RWPE2 (cell line): Measurements from ENCODE around the gene TP53TG5.

Source experiments
- ATAC-seq: fragments of 200-7000 bp; cut with Tn5 transposase; 3 replicates; pipeline ENCODE4 v1.9.1; 2021; ENCODE audit warnings: low read depth
- DNase-seq: peaks from one replicate; pipeline ENCODE4 v3.0.0-alpha.2; 2020; ENCODE audit warnings: low spot score
- H3K27ac ChIP-seq: fragments of 450-650 bp; 2 replicates; pipeline ENCODE4 v1.5.1; 2017; ENCODE audit warnings: mild to moderate bottlenecking; ENCODE audit not compliant: poor library complexity, severe bottlenecking
- H3K27me3 ChIP-seq: fragments of 250-450 bp; sonication (Bioruptor Pico); 2 replicates; pipeline ENCODE4 v1.5.1; 2021; ENCODE audit warnings: mild to moderate bottlenecking, moderate library complexity; ENCODE audit not compliant: insufficient read depth, poor library complexity, severe bottlenecking
- H3K36me3 ChIP-seq: fragments of 250-450 bp; sonication (Bioruptor Pico); 2 replicates; pipeline ENCODE4 v1.5.1; 2020; ENCODE audit warnings: low read depth, mild to moderate bottlenecking, moderate library complexity
- H3K4me1 ChIP-seq: fragments of 250-450 bp; sonication (Bioruptor Pico); 2 replicates; pipeline ENCODE4 v1.5.1; 2021; ENCODE audit warnings: mild to moderate bottlenecking, moderate library complexity; ENCODE audit not compliant: insufficient read depth, poor library complexity, severe bottlenecking
- H3K4me3 ChIP-seq: fragments of 250-450 bp; sonication (Bioruptor Pico); 2 replicates; pipeline ENCODE4 v1.5.1; 2021; ENCODE audit warnings: mild to moderate bottlenecking, moderate library complexity; ENCODE audit not compliant: severe bottlenecking
- H3K9me3 ChIP-seq: fragments of 250-450 bp; sonication (Bioruptor Pico); 2 replicates; pipeline ENCODE4 v1.5.1; 2021; ENCODE audit warnings: mild to moderate bottlenecking, moderate library complexity; ENCODE audit not compliant: severe bottlenecking
- CTCF ChIP-seq: fragments of 450-650 bp; IDR thresholded peaks from one replicate; pipeline ENCODE4 v1.5.1; 2017; ENCODE audit warnings: mild to moderate bottlenecking, moderate library complexity; ENCODE audit not compliant: poor library complexity, severe bottlenecking

Gene TP53TG5

DNA sequence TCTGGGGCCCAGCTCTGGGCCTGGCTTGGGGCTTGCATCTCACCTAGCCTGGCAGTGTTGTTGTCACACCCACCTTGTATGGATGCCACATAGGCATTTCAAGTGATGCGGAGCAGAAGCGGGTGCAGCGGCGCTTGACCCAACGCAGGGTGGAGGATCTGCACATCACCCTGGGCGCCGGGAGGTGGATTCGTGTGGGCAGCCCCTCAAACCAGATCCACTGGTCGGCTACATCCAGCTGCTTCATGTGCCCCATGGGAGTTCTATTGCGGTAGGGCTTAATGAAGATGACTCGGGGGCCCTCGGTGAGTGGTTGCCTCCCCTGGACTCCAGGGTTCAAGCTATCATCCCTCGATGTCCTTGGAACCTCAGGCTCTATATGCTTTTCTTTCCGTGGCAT is 3.2 kb downstream of the TP53TG5 start:
- Histone ChIP-seq H3K27me3 (no peaks in the 10 kb centered on the region), H3K27ac (no peak overlapping the region), H3K4me3 (no peak overlapping the region), H3K36me3 (no peaks in the 10 kb centered on the region), H3K9me3 (no peaks in the 10 kb centered on the region), H3K4me1 (no peaks in the 10 kb centered on the region)
- DNase-seq (no peak), ATAC-seq (no peak)
- TF ChIP-seq CTCF: no peak

GRCh38 chr20:45374101-45374467 is 4.0 kb downstream of the TP53TG5 start:
- H3K4me3 ChIP-seq: no peak overlapping the region
- DNase-seq (no peak), ATAC-seq (no peak)
- peaks cover under 1% of the 10 kb centered on the region; the same call in 1 of the 2 replicates for H3K36me3 ChIP-seq
- H3K27me3 ChIP-seq: no peaks in the 10 kb centered on the region
- no peaks in the 10 kb centered on the region for H3K9me3 ChIP-seq
- H3K27ac ChIP-seq: no peak overlapping the region
- no peaks in the 10 kb centered on the region for H3K4me1 ChIP-seq
- peak; percentile 93 for TF ChIP-seq CTCF

DNA sequence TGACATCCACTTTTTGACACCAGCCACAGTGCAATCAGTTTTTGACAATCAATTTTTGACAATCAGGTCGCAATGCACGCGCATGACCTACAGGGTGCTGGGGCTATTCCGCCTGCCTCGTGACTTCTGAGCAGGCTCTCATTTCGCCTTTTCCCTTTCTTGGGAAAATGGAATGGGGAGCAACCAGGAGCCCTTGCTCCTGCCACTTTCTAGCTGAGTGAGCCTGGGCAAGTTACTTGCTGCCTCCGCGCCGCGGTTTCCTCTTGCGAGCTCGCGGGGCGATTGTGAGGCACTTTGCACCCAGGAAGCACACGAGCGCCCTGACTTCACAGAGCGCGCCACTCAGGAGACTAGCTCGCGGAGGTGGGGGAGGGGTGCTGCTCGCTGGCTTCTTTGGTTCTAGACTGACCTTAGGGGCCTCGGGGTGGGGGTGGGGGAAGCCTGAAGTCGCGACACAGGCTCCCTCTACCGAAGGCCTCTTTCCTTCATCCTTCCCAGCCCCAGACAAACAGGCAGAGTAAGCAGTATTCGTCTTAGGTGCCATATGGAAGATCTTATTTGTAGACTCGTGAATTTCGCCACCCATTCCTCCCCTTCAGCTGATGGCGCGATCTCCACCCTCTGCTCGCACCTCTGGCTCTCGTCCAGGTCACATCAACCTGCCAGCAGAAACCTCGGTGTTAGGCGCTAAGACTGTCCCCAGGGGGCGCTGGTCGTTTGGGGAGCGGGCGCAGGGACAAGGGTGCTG is 4.6 kb downstream of the TP53TG5 start:
- DNase-seq (peak; percentile 96), ATAC-seq (peak; percentile 79)
- TF ChIP-seq CTCF: peak; percentile 100
- Histone ChIP-seq H3K36me3 (peaks cover 6% of the 10 kb centered on the region), H3K4me3 (peak overlapping the region; percentile 11), H3K4me1 (no peaks in the 10 kb centered on the region), H3K27me3 (no peaks in the 10 kb centered on the region), H3K9me3 (no peaks in the 10 kb centered on the region), H3K27ac (no peak overlapping the region)

DNA sequence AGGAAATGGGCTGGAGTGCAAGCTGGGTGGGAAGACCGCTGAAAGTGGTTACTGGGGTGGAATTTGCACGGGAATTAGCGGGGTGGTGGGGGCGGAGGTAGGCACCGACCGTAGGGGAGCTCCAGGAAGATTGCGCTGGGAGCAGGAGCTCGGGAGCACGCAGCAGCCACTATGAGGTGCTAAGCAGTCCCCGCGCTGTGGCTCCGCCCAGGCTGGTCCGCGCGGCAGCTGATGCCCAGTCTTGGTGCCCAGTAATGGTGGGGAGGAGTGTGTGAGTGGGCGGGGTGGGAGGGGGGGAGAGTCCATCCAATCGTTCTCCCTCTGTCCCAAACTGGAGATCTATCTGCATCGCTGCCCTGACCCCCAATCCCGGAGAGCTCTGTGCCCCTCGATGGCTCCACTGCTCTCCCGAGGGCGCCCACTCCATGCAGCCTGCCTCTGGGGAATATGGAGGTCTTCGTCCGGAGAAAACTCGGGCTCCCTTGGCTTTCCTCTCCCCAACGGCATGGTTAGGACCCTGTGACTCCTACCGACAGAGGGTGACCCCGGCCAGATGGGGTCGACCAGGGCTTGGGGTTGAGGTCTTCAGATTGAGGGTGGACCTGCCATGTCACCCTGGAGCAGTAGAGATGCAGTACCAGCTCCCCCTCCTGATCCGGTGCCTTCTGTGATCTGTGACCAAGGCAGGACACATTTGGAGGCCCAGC is 5.3 kb downstream of the TP53TG5 start:
- Histone ChIP-seq H3K9me3 (no peaks in the 10 kb centered on the region), H3K4me1 (no peaks in the 10 kb centered on the region), H3K27ac (no peak overlapping the region), H3K36me3 (peaks cover 10% of the 10 kb centered on the region), H3K4me3 (no peak overlapping the region), H3K27me3 (no peaks in the 10 kb centered on the region)
- TF ChIP-seq CTCF: no peak
- ATAC-seq: no peak
- DNase-seq: no peak

DNA sequence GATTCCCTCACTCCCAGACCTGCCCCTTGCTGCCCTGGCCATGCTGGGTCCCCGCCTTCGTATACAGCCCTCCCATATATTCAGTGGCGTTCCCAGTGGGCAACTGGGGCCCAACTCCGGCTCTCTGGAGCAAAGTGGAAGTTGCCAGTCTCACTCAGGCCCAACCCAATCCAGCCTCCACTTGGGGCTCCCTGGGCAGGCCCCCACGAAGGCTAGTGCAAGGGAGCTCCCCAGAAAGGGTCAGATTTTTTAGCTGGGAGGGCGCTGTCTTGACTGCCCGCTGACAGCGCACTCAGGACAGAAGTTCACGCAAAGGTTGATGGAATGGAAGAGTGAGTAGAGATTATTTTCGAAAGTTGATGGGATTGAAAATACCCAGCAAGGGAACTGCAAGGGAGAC is 5.9 kb downstream of the TP53TG5 start:
- DNase-seq (no peak), ATAC-seq (no peak)
- Histone ChIP-seq H3K4me1 (no peaks in the 10 kb centered on the region), H3K27ac (no peak overlapping the region), H3K4me3 (no peak overlapping the region), H3K36me3 (peaks cover 11% of the 10 kb centered on the region), H3K27me3 (no peaks in the 10 kb centered on the region), H3K9me3 (no peaks in the 10 kb centered on the region)
- no peak for TF ChIP-seq CTCF
